Adrenal gland (tissue), 5 donors: ENCODE measurements around the gene MAGED2.

Experiments used
- CTCF ChIP-seq, 6 experiments: fragments of 450-650 bp in 4 of 6; fragments of 200-600 bp in 2 of 6; sonication (generic) in 1 of 6; IDR thresholded peaks; 1 replicate in 5 of 6; 2 replicates in 1 of 6; pipeline versions ENCODE4 v1.5.1 to v1.8.0; 2016 to 2021; ENCODE audit warnings: antibody characterized with exemption in 6 of 6, mild to moderate bottlenecking in 2 of 6, moderate library complexity in 1 of 6
- POLR2A ChIP-seq, 2 donors: fragments of 450-650 bp; IDR thresholded peaks; one replicate each; pipeline ENCODE4 v1.6.1; 2017; ENCODE audit warnings: antibody characterized with exemption in 2 of 2, mild to moderate bottlenecking in 2 of 2, moderate library complexity in 1 of 2
- donor health status: DM: no; HTN: no; CAD: no.

- TF ChIP-seq CTCF (IDR thresholded peaks at IDR 0.05) = no peak
- no peak for TF ChIP-seq POLR2A (IDR thresholded peaks at IDR 0.05)
Measured at GRCh38 chrX:54818221-54818620, 10.7 kb downstream of the MAGED2 start.
